BE2C (cell line): Measurements from ENCODE around the gene GIT2.
"Not testable (repeated sequence)": the region's sequence is repeated elsewhere in the genome, so short reads cannot be mapped to it uniquely, and the experiment has no call there.

Experiments used
- DNase-seq: peaks from one replicate; pipeline ENCODE4 v3.0.0-alpha.2; 2020
- H3K27me3 ChIP-seq: fragments of 250-450 bp; sonication (Bioruptor Pico); 2 replicates; pipeline ENCODE4 v1.5.1; 2020; ENCODE audit warnings: mild to moderate bottlenecking
- H3K36me3 ChIP-seq: fragments of 250-450 bp; sonication (Bioruptor Pico); 2 replicates; pipeline ENCODE4 v1.5.1; 2020; ENCODE audit warnings: mild to moderate bottlenecking
- H3K4me1 ChIP-seq: fragments of 250-450 bp; sonication (Bioruptor Pico); 2 replicates; pipeline ENCODE4 v1.5.1; 2020
- H3K4me3 ChIP-seq: 2 replicates; pipeline ENCODE4 v1.5.1; 2011; ENCODE audit warnings: low read depth, low read length
- H3K9me3 ChIP-seq: fragments of 250-450 bp; sonication (Bioruptor Pico); 2 replicates; pipeline ENCODE4 v1.5.1; 2020
- CTCF ChIP-seq: IDR thresholded peaks from 2 replicates; pipeline ENCODE4 v1.5.1; 2012; ENCODE audit warnings: mild to moderate bottlenecking, low read depth, low read length

Gene GIT2

GRCh38 chr12:109987615-109988014 lies 8.6 kb downstream of the GIT2 start:
- no peaks in the 10 kb centered on the region for H3K27me3 ChIP-seq
- peaks cover 24% of the 10 kb centered on the region for H3K36me3 ChIP-seq
- H3K9me3 ChIP-seq: no peaks in the 10 kb centered on the region
- H3K4me3 ChIP-seq: no peak overlapping the region
- no peak for DNase-seq
- TF ChIP-seq CTCF: no peak
- H3K4me1 ChIP-seq: no peaks in the 10 kb centered on the region

GRCh38 chr12:109986236-109986635 lies 9.9 kb downstream of the GIT2 start:
- H3K27me3 ChIP-seq, DNase-seq, H3K4me1 ChIP-seq, H3K9me3 ChIP-seq, H3K4me3 ChIP-seq: not testable (repeated sequence)
- peaks cover 35% of the 10 kb centered on the region for H3K36me3 ChIP-seq

GRCh38 chr12:109983432-109984142 lies 12.6 kb downstream of the GIT2 start:
- DNase-seq: no peak
- H3K27me3 ChIP-seq: no peaks in the 10 kb centered on the region
- H3K4me1 ChIP-seq: no peaks in the 10 kb centered on the region
- no peak for TF ChIP-seq CTCF
- H3K9me3 ChIP-seq: no peaks in the 10 kb centered on the region
- peaks cover 57% of the 10 kb centered on the region for H3K36me3 ChIP-seq
- H3K4me3 ChIP-seq: no peak overlapping the region

GRCh38 chr12:109982210-109982609 lies 14.0 kb downstream of the GIT2 start:
- no peaks in the 10 kb centered on the region for H3K4me1 ChIP-seq
- no peak overlapping the region for H3K4me3 ChIP-seq
- no peaks in the 10 kb centered on the region for H3K9me3 ChIP-seq
- no peaks in the 10 kb centered on the region for H3K27me3 ChIP-seq
- TF ChIP-seq CTCF: no peak
- peaks cover 57% of the 10 kb centered on the region for H3K36me3 ChIP-seq
- no peak for DNase-seq

- Histone ChIP-seq H3K4me1 (no peaks in the 10 kb centered on the region), H3K36me3 (peaks cover 59% of the 10 kb centered on the region), H3K27me3 (no peaks in the 10 kb centered on the region), H3K4me3 (no peak overlapping the region), H3K9me3 (no peaks in the 10 kb centered on the region)
- DNase-seq: no peak
- TF ChIP-seq CTCF: no peak
Observed at GRCh38 chr12:109981311-109981710, 14.9 kb downstream of the GIT2 start.

- H3K4me3 ChIP-seq: no peak overlapping the region
- no peak for TF ChIP-seq CTCF
- no peaks in the 10 kb centered on the region for H3K4me1 ChIP-seq
- no peaks in the 10 kb centered on the region for H3K9me3 ChIP-seq
- H3K27me3 ChIP-seq: no peaks in the 10 kb centered on the region
- DNase-seq: no peak
- peaks cover 34% of the 10 kb centered on the region for H3K36me3 ChIP-seq
Observed at GRCh38 chr12:109972821-109973220, 23.3 kb downstream of the GIT2 start.
